Endothelial cell of umbilical vein (primary cell): ENCODE results near the gene TESK1.

Experiments
- GATA2 ChIP-seq: IDR thresholded peaks from 2 replicates; pipeline ENCODE4 v1.7.0; 2011; ENCODE audit warnings: low read depth, mild to moderate bottlenecking, moderate library complexity, mixed read lengths, low read length; ENCODE audit not compliant: insufficient read length, insufficient read depth
- POLR2AphosphoS5 ChIP-seq: IDR thresholded peaks from 2 replicates; pipeline ENCODE4 v1.6.1; 2012; ENCODE audit warnings: low read depth, mild to moderate bottlenecking, control low read depth, low read length, moderate library complexity; ENCODE audit not compliant: insufficient read depth

GRCh38 chr9:35659340-35659739, 54.3 kb downstream of the TESK1 start:
- no peak for TF ChIP-seq POLR2AphosphoS5
- no peak for TF ChIP-seq GATA2
